Heart right ventricle (tissue), 16 donors: ENCODE results near the gene CFAP54. TPM values are rescaled to one million over a fixed set of nuclear protein-coding genes. Genes with fewer than 3 reads are reported as not detected.
"Not testable (repeated sequence)": the region's sequence is repeated elsewhere in the genome, so short reads cannot be mapped to it uniquely, and the experiment has no call there.

Experiments used
- ATAC-seq, 8 donors: fragments of 200-7000 bp; cut with Tn5 transposase; one replicate each; pipeline ENCODE4 v1.9.1; 2020; ENCODE audit warnings: mild to moderate bottlenecking in 8 of 8, moderate library complexity in 8 of 8, moderate number of reproducible peaks in 1 of 8
- DNase-seq, 2 donors: peaks; one replicate each; pipeline ENCODE4 v3.0.0-alpha.2; 2020
- H3K27ac ChIP-seq, 10 donors: fragments of 200-600 bp; sonication (generic) in 2 of 10; one replicate each; pipeline versions ENCODE4 v1.5.0 to v1.8.0; 2020 to 2022; ENCODE audit warnings: mild to moderate bottlenecking in 3 of 10
- H3K27me3 ChIP-seq, 7 donors: fragments of 200-600 bp; one replicate each; pipeline ENCODE4 v1.8.0; 2021 to 2022; ENCODE audit warnings: mild to moderate bottlenecking in 2 of 7
- H3K36me3 ChIP-seq, 9 donors: fragments of 200-600 bp; sonication (generic) in 1 of 9; one replicate each; pipeline versions ENCODE4 v1.5.0 to v1.8.0; 2020 to 2022; ENCODE audit warnings: mild to moderate bottlenecking in 2 of 9
- H3K4me1 ChIP-seq, 9 donors: fragments of 200-600 bp; sonication (generic) in 1 of 9; one replicate each; pipeline versions ENCODE4 v1.5.0 to v1.8.0; 2020 to 2022; ENCODE audit warnings: mild to moderate bottlenecking in 4 of 9
- H3K4me3 ChIP-seq, 10 donors: fragments of 200-600 bp; sonication (generic) in 2 of 10; one replicate each; pipeline versions ENCODE4 v1.5.0 to v1.8.0; 2020 to 2022; ENCODE audit warnings: mild to moderate bottlenecking in 7 of 10, moderate library complexity in 2 of 10
- H3K9me3 ChIP-seq, 11 donors: fragments of 200-600 bp in 10 of 11; sonication (generic) in 2 of 11; one replicate each; pipeline versions ENCODE4 v1.5.0 to v1.8.0; 2013 to 2022; ENCODE audit warnings: mild to moderate bottlenecking in 2 of 11, control low read depth in 1 of 11, moderate library complexity in 1 of 11
- WGBS, 2 donors: extraction: QIAGEN DNeasy Blood & Tissue Kit; methylation state at CpG; one replicate each; pipeline ENCODE4 v1.1.7; 2013; ENCODE audit warnings: inconsistent platforms in 1 of 2; 5-methylcytosine and 5-hydroxymethylcytosine counted together
- intact Hi-C, 10 donors: fragments of 100-400 bp; cut with DNase I; formaldehyde crosslinking; loops; one replicate each; pipeline versions ENCODE4 v1.11.1 to v1.14.2; 2022
- polyA plus RNA-seq, 2 donors: library from polyadenylated mRNA; stranded (reverse); fragments of 200-250 nt; gene quantifications; one replicate each; pipeline ENCODE4 v1.2.3, GENCODE V29; 2013
- total RNA-seq, 10 donors: library from RNA; stranded (reverse); fragmentation: NEBNext Ultra II Directional in 3 of 10; extraction: Animal tissue kit (Norgen Biotek cat#: 25700) in 3 of 10; gene quantifications; one replicate each; pipeline versions ENCODE4 v1.2.1 to v1.2.4, GENCODE V29; 2021 to 2023
- TF ChIP-seq, protein P1 (sequence below), 9 donors: fragments of 200-600 bp; sonication (generic) in 2 of 9; IDR thresholded peaks; one replicate each; pipeline versions ENCODE4 v1.5.0 to v1.8.0; 2021 to 2022; ENCODE audit warnings: antibody characterized with exemption in 9 of 9, mild to moderate bottlenecking in 5 of 9, moderate library complexity in 1 of 9
- donor health status: Arrhythmogenic right ventricular cardiomyopathy.
- donor health status: ischemic (EF 13 %, LVEDD 7.1; RV severe dilation, severe dysfunction).
- donor health status: healthy with polysubstance abuse.
- donor health status: DM: no; HTN: yes; CAD: no.
- donor health status: DM: no; HTN: no; CAD: no.
- donor health status: ischemic (EF 25% LVEDD 6.9; RV normal size, moderate dysfunction).
- donor health status: ischemic (EF 25% LVEDD 5.7; RV mildly dilated, moderate dysfunction).
- donor health status: healthy.
- donor health status: DM: yes; HTN: yes; CAD: no.
- donor health status: Ischemic cardiomyopathy.
- donor health status: ischemic (EF 35%, LVEDD 5.7; RV mildly dilated, moderate dysfunction).
- donor health status: nonischemic (EF 11% LVEDD 7.7; RV severe dilation, severe dysfunction).
- donor health status: DM: yes; HTN: yes; CAD: no.
- donor health status: PGD.
- donor health status: ischemic (EF 29% LVEDD 5.4; RV normal size, mild dysfunction).
- donor health status: nonischemic (EF 23%, LVEDD 6.1; RV moderate dilation, normal function).

The CFAP54 gene
- total and polyA plus RNA-seq, 12 donors, result 0.07 to 0.35 (median 0.21) TPM; not detected in 2

DNA sequence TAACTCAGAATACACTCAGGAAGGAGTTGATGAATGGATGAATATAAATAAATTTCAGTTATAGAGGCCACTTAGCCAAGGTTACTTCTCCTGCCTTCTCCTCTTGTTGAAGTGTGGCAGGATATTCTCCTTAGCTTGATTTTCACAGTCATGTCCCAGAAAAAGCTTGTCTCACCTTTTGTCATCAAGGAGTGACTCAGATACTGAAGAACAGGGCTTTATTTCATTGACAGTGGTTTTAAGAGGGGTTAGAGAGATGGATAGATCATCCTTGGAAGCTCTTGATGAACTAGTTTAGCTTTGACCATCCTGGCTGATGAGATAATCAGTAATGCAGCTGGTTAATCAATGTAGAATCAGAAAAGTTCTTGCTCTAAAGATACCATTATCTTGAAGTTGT is 35.0 kb upstream of the CFAP54 start:
- intact Hi-C loops, result loop anchor here in 1 of 10 donors (5.0 kb wide), 1 partner anchor 33 kb away; the partner anchor contains the start of gene CFAP54
- ATAC-seq (no peak), DNase-seq (no peak)
- H3K36me3 ChIP-seq, result no peaks in the 10 kb centered on the region
- TF ChIP-seq, protein P1, sequence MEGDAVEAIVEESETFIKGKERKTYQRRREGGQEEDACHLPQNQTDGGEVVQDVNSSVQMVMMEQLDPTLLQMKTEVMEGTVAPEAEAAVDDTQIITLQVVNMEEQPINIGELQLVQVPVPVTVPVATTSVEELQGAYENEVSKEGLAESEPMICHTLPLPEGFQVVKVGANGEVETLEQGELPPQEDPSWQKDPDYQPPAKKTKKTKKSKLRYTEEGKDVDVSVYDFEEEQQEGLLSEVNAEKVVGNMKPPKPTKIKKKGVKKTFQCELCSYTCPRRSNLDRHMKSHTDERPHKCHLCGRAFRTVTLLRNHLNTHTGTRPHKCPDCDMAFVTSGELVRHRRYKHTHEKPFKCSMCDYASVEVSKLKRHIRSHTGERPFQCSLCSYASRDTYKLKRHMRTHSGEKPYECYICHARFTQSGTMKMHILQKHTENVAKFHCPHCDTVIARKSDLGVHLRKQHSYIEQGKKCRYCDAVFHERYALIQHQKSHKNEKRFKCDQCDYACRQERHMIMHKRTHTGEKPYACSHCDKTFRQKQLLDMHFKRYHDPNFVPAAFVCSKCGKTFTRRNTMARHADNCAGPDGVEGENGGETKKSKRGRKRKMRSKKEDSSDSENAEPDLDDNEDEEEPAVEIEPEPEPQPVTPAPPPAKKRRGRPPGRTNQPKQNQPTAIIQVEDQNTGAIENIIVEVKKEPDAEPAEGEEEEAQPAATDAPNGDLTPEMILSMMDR (IDR thresholded peaks at IDR 0.05), result no peak
- H3K4me1 ChIP-seq, result peaks cover 0 to 3% (median 0%) of the 10 kb centered on the region in 9 donors
- H3K4me3 ChIP-seq, result no peak overlapping the region
- H3K27me3 ChIP-seq, result no peaks in the 10 kb centered on the region
- H3K27ac ChIP-seq, result no peak overlapping the region
- peaks cover 0 to 5% (median 0%) of the 10 kb centered on the region in 11 donors for H3K9me3 ChIP-seq

DNA sequence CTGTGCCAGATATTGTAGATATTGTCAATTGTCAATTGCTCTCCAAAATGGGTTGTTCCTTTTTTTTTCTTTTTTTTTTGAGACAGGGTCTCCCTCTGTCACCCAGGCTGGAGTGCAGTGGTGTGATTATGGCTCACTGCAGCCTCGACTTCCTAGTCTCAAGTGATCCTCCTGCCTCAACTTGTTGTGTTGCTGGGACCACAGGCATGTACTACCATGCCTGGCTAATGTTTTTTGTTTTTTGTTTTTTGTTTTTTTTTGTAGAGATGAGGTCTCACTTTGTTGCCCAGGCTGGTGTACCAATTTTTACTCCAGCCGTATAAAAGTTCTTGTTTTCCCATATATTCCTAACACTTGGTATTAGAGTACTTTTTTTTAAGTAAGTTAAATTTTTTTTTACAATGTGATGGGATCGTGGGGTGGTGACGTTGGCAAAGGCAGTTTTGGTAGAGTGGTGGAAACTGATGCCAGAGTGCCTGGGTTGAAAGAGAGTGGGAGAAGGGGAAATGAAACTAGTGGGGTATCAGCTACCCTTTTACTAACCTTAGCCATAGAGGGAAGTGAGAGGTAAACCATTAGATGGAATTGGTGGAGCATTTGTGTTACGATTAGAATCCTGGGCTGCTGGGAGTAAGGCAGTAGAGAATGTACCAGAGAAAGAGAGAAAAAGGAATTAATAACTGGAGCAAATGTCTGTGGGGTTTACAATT is 33.0 kb upstream of the CFAP54 start:
- whole genome bisulfite sequencing, 2 donors, result 90 to 92% methylated on average over 5 of the region's 5 CpGs
- Histone ChIP-seq H3K4me3 (no peak overlapping the region), H3K36me3 (no peaks in the 10 kb centered on the region), H3K27me3 (no peaks in the 10 kb centered on the region), H3K9me3 (peaks cover 0 to 5% (median 0%) of the 10 kb centered on the region in 11 donors), H3K4me1 (no peaks in the 10 kb centered on the region), H3K27ac (no peak overlapping the region)
- ATAC-seq (no peak), DNase-seq (no peak)
- intact Hi-C loops, result no loop called here
- TF ChIP-seq, protein P1 (IDR thresholded peaks at IDR 0.05), result no peak

DNA sequence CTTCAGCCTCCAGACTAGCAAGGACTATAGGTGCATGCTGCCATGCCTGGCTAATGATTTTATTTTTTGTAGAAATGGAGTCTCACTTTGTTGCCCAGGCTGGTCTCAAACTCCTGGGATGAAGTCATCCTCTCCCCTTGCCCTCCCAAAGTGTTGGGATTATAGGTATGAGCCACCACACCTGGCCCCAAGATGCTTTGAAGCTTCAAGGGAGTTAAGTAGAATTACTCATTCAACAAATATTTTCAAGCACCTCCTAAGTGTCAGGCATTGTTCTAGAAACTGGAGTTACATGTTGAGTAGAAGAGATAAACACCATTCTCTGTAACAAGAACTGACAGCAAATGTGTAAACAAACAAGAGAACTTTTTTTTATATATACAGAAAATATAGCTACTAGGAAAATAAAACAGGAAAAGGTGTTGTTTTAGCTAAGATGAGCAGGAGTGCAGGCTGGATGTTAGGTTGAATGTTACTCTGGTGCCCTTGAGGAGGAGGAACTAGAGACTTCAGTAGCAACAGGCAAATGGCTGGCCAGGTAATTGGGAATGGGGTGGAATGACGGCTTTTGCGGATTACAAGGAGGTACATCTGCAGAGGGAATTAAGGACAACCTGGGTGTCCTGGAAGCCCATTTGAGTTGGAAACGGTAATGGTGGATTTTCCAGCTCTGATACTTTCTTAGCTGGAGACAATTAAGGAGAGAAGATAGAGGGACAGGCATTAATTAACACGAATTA is 32.0 kb upstream of the CFAP54 start:
- intact Hi-C loops, result no loop called here
- H3K4me3 ChIP-seq, result no peak overlapping the region
- TF ChIP-seq, protein P1 (IDR thresholded peaks at IDR 0.05), result no peak
- H3K36me3 ChIP-seq, result no peaks in the 10 kb centered on the region
- WGBS, 2 donors, result 92 to 93% methylated on average over 4 of the region's 4 CpGs
- no peaks in the 10 kb centered on the region for H3K9me3 ChIP-seq
- no peaks in the 10 kb centered on the region for H3K27me3 ChIP-seq
- DNase-seq, result no peak
- no peak overlapping the region for H3K27ac ChIP-seq
- H3K4me1 ChIP-seq, result no peaks in the 10 kb centered on the region
- ATAC-seq, result no peak

DNA sequence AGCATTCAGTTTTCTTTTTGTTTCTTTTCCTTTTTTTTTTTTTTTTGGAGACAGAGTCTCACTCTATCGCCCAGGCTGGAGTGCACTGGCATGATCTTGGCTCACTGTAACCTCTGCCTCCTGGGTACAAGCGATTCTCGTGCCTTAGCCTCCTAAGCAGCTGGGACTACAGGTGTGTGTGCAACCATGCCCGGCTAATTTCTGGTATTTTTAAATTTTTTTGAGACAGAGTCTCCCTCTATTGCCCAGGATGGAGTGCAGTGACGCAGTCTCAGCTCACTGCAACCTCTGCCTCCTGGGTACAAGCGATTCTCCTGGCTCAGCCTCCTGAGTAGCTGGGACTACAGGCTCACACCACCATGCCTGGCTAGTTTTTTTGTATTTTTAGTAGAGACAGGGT is 30.1 kb upstream of the CFAP54 start:
- 90 to 96% methylated on average over 6 of the region's 6 CpGs for WGBS, 2 donors
- ATAC-seq, result not testable (repeated sequence)

More for the DNA sequence above, 30.1 kb upstream of the CFAP54 start:
- H3K4me3 ChIP-seq, H3K4me1 ChIP-seq, H3K9me3 ChIP-seq, intact Hi-C loops, H3K27ac ChIP-seq, H3K27me3 ChIP-seq, DNase-seq, H3K36me3 ChIP-seq: not testable (repeated sequence)
